Measurements from ENCODE around the gene THADA. TPM values are rescaled to one million over a fixed set of nuclear protein-coding genes. Genes with fewer than 3 reads are reported as not detected.
A peak's percentile ranks its signal among the peaks of the same experiment; 100 is the strongest.

THADA gene
- polyA plus RNA-seq, 3 donors = 7.3 to 11.2 (median 9.7) TPM

DNA sequence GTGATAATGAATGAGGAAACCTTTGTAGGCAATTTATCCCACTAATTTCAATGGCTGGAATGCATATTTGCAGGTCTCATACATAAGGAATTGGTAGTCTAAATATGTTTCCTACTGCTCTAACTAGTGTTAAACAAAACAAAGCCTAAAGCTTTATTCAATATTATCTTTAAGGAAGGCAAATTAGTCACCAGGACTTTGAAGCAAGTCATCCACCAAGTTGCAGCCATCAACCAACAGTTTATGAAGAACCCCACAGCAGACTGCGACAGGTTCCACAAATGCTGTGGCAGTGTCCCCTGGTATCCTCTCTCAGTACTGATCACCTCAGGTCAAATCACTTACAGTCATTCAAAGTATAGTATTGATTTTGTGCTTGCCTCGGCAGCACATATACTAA lies 187.9 kb downstream of the THADA start:
- H3K4me3 ChIP-seq (replicated peaks in 1 of 3; ENCODE audit: low read depth in 2 of 3, low read length in 3 of 3) = peak overlapping the region in 2 of 3 experiments; percentile 12 to 51
- Mint-ChIP-seq H3K27me3 (ENCODE audit: low read depth in 3 of 3) (no peaks in the 10 kb centered on the region), H3K9me3 (no peaks in the 10 kb centered on the region), H3K36me3 (peaks cover 10 to 12% of the 10 kb centered on the region in 2 donors), H3K27ac (peak overlapping the region; percentile 95 to 99 (median 98)), H3K4me3 (peak overlapping the region; percentile 35 to 63), H3K4me1 (peaks cover 66% of the 10 kb centered on the region)
- H3K4me2 ChIP-seq (replicated peaks; ENCODE audit: extremely low read depth, low read length, poor library complexity, severe bottlenecking) = peak overlapping the region; percentile 40
- 0% methylated on average over 1 of the region's 2 CpGs for WGBS (ENCODE audit: insufficient coverage)
- H3K27ac ChIP-seq (ENCODE audit: low read depth in 1 of 2, low read length in 2 of 2) = peak overlapping the region; percentile 81 to 99
- peaks cover 8% of the 10 kb centered on the region for H3K79me2 ChIP-seq (ENCODE audit: insufficient read depth, low read length)
- peaks cover 56 to 72% of the 10 kb centered on the region in 2 donors for H3K4me1 ChIP-seq (ENCODE audit: control insufficient read depth in 1 of 2, insufficient read depth in 2 of 2, low read length in 2 of 2)
- no peaks in the 10 kb centered on the region for H4K20me1 ChIP-seq (ENCODE audit: insufficient read depth, low read length)
- peak overlapping the region; percentile 67 for H3K9ac ChIP-seq (ENCODE audit: insufficient read depth, low read length, poor library complexity, severe bottlenecking)
- peak; percentile 65 to 83 (median 78) for DNase-seq
- no peaks in the 10 kb centered on the region for H3K27me3 ChIP-seq (ENCODE audit: control insufficient read depth in 2 of 2, insufficient read depth in 2 of 2, low read length in 2 of 2)
- H2AFZ ChIP-seq (ENCODE audit: insufficient read depth, low read depth, low read length, poor library complexity, severe bottlenecking) = no peak overlapping the region
- no peaks in the 10 kb centered on the region for H3K36me3 ChIP-seq (replicated peaks in 1 of 2; ENCODE audit: control insufficient read depth in 1 of 2, insufficient read depth in 2 of 2, low read length in 2 of 2)
- TF ChIP-seq, protein P1, sequence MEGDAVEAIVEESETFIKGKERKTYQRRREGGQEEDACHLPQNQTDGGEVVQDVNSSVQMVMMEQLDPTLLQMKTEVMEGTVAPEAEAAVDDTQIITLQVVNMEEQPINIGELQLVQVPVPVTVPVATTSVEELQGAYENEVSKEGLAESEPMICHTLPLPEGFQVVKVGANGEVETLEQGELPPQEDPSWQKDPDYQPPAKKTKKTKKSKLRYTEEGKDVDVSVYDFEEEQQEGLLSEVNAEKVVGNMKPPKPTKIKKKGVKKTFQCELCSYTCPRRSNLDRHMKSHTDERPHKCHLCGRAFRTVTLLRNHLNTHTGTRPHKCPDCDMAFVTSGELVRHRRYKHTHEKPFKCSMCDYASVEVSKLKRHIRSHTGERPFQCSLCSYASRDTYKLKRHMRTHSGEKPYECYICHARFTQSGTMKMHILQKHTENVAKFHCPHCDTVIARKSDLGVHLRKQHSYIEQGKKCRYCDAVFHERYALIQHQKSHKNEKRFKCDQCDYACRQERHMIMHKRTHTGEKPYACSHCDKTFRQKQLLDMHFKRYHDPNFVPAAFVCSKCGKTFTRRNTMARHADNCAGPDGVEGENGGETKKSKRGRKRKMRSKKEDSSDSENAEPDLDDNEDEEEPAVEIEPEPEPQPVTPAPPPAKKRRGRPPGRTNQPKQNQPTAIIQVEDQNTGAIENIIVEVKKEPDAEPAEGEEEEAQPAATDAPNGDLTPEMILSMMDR (IDR thresholded peaks at IDR 0.05) = no peak
- H3K9me3 ChIP-seq (replicated peaks in 1 of 2; ENCODE audit: control insufficient read depth in 1 of 2, insufficient read depth in 1 of 2, low read length in 2 of 2) = no peaks in the 10 kb centered on the region
- intact Hi-C loops (cut with micrococcal nuclease) = loop anchor here (10.0 kb wide), 1 partner anchor 103 kb away; no protein-coding TSS in a partner anchor

DNA sequence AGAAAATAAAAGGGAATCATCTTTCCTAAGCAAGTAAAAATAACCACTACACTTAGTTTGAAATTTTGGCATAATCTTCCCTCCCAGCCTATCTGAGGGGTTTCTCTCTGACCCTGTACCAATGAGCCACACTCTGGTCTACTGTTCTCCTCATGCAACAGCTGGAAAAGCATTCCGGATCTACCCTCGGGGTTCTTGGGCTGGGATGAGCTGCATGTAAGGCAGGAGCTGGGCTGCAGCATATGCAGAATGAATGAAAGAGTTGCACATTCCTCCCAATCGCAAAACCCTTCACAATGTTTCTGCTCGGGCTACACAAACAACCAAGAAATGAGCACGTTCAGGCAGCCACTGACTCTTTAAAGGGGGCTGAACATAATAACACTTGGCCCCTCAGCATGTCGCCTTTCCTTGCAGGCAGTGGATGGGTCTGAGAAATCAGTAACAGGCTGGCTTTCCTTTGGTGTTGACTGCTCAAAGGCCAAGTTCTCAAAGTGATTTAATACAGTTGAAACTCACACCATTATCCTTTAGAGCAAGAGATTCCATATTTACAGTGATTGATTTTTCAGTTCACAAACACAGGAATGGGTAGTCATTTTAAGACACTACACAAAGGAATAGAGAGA lies 189.1 kb downstream of the THADA start:
- intact Hi-C loops (cut with micrococcal nuclease) = loop anchor here (10.0 kb wide), 1 partner anchor 102 kb away; no protein-coding TSS in a partner anchor
- no peak for DNase-seq
- peaks cover 68% of the 10 kb centered on the region for H3K4me1 Mint-ChIP-seq

More for the DNA sequence above, 189.1 kb downstream of the THADA start:
- Histone ChIP-seq H3K36me3 (replicated peaks in 1 of 2; ENCODE audit: control insufficient read depth in 1 of 2, insufficient read depth in 2 of 2, low read length in 2 of 2) (no peaks in the 10 kb centered on the region), H3K4me2 (replicated peaks; ENCODE audit: extremely low read depth, low read length, poor library complexity, severe bottlenecking) (peak overlapping the region; percentile 40), H3K4me1 (ENCODE audit: control insufficient read depth in 1 of 2, insufficient read depth in 2 of 2, low read length in 2 of 2) (peaks cover 56 to 73% of the 10 kb centered on the region in 2 donors), H3K79me2 (ENCODE audit: insufficient read depth, low read length) (peaks cover 8% of the 10 kb centered on the region), H2AFZ (ENCODE audit: insufficient read depth, low read depth, low read length, poor library complexity, severe bottlenecking) (no peak overlapping the region), H3K27me3 (ENCODE audit: control insufficient read depth in 2 of 2, insufficient read depth in 2 of 2, low read length in 2 of 2) (no peaks in the 10 kb centered on the region), H4K20me1 (ENCODE audit: insufficient read depth, low read length) (no peaks in the 10 kb centered on the region), H3K9me3 (replicated peaks in 1 of 2; ENCODE audit: control insufficient read depth in 1 of 2, insufficient read depth in 1 of 2, low read length in 2 of 2) (no peaks in the 10 kb centered on the region), H3K9ac (ENCODE audit: insufficient read depth, low read length, poor library complexity, severe bottlenecking) (no peak overlapping the region), H3K27ac (ENCODE audit: low read depth in 1 of 2, low read length in 2 of 2) (peak overlapping the region; percentile 73 to 99), H3K4me3 (replicated peaks in 1 of 3; ENCODE audit: low read depth in 2 of 3, low read length in 3 of 3) (peak overlapping the region in 1 of 3 experiments; percentile 33)
- TF ChIP-seq, protein P1 (IDR thresholded peaks at IDR 0.05) = no peak
- H3K27me3 Mint-ChIP-seq (ENCODE audit: low read depth in 3 of 3) = no peaks in the 10 kb centered on the region
- no peak overlapping the region for H3K4me3 Mint-ChIP-seq
- H3K9me3 Mint-ChIP-seq = no peaks in the 10 kb centered on the region
- WGBS (ENCODE audit: insufficient coverage) = 96% methylated on average over 3 of the region's 6 CpGs
- H3K27ac Mint-ChIP-seq = peak overlapping the region; percentile 76 to 98 (median 89)
- H3K36me3 Mint-ChIP-seq = peaks cover 10% of the 10 kb centered on the region in 2 donors

All from CD14-positive monocyte (primary cell).